Chondrocyte (in vitro differentiated cells): ENCODE results near the gene GRAMD2B. TPM values are rescaled to one million over a fixed set of nuclear protein-coding genes. Genes with fewer than 3 reads are reported as not detected.

Source experiments
- DNase-seq: peaks from one replicate; pipeline ENCODE4 v3.0.0; 2021; ENCODE audit warnings: mixed read lengths, low spot score
- H3K27ac Mint-ChIP-seq: one replicate; pipeline ENCODE4 v1.8.0; 2021; ENCODE audit warnings: mild to moderate bottlenecking, moderate library complexity, mixed read lengths; ENCODE audit not compliant: unreplicated experiment
- H3K27me3 Mint-ChIP-seq: 2 replicates; pipeline ENCODE4 v1.8.0; 2021; ENCODE audit warnings: low read depth, mixed read lengths
- H3K36me3 Mint-ChIP-seq: 2 replicates; pipeline ENCODE4 v1.8.0; 2021; ENCODE audit warnings: low read depth, mixed read lengths
- H3K4me1 Mint-ChIP-seq: 2 replicates; pipeline ENCODE4 v1.8.0; 2021; ENCODE audit warnings: low read depth, mild to moderate bottlenecking, mixed read lengths
- H3K4me3 Mint-ChIP-seq: one replicate; pipeline ENCODE4 v1.8.0; 2021; ENCODE audit warnings: mild to moderate bottlenecking, moderate library complexity, mixed read lengths; ENCODE audit not compliant: unreplicated experiment
- H3K9me3 Mint-ChIP-seq: 2 replicates; pipeline ENCODE4 v1.8.0; 2021; ENCODE audit warnings: low read depth, mixed read lengths
- total RNA-seq: library from RNA; stranded (reverse); gene quantifications from 3 replicates; pipeline ENCODE4 v1.2.1, GENCODE V29; 2021
- TF ChIP-seq, protein P1 (sequence below): fragments of 200-600 bp; sonication (generic); IDR thresholded peaks from 2 replicates; pipeline ENCODE4 v1.5.0; 2021; ENCODE audit warnings: antibody characterized with exemption, mild to moderate bottlenecking, moderate library complexity

Gene GRAMD2B
- total RNA-seq, 1 donor from 2014 or later, result 72.4 TPM

DNA sequence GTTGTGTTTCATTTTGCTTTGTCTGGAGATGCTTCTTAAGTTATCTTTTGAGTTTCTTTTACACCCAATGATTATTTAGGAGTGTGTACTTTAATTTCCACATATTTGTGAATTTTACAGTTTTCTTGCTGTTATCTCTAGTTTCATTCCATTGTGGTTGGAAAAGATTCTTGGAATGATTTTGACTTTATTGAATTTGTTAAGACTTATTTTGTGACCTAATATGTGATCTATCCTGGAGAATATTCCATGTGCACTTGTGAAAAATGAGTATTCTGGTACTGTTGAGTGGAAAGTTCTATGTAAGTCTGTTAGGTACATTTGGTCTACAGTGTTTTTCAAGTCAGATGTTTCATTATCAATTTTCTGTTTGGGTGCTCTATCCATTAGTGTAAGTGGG lies 24.4 kb upstream of the GRAMD2B start:
- Mint-ChIP-seq H3K36me3 (peaks cover 10% of the 10 kb centered on the region), H3K27me3 (no peaks in the 10 kb centered on the region), H3K9me3 (peaks cover 31% of the 10 kb centered on the region), H3K4me3 (no peak overlapping the region), H3K4me1 (peaks cover 61% of the 10 kb centered on the region), H3K27ac (peak overlapping the region; percentile 39)
- TF ChIP-seq, protein P1, sequence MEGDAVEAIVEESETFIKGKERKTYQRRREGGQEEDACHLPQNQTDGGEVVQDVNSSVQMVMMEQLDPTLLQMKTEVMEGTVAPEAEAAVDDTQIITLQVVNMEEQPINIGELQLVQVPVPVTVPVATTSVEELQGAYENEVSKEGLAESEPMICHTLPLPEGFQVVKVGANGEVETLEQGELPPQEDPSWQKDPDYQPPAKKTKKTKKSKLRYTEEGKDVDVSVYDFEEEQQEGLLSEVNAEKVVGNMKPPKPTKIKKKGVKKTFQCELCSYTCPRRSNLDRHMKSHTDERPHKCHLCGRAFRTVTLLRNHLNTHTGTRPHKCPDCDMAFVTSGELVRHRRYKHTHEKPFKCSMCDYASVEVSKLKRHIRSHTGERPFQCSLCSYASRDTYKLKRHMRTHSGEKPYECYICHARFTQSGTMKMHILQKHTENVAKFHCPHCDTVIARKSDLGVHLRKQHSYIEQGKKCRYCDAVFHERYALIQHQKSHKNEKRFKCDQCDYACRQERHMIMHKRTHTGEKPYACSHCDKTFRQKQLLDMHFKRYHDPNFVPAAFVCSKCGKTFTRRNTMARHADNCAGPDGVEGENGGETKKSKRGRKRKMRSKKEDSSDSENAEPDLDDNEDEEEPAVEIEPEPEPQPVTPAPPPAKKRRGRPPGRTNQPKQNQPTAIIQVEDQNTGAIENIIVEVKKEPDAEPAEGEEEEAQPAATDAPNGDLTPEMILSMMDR, result no peak
- no peak for DNase-seq

DNA sequence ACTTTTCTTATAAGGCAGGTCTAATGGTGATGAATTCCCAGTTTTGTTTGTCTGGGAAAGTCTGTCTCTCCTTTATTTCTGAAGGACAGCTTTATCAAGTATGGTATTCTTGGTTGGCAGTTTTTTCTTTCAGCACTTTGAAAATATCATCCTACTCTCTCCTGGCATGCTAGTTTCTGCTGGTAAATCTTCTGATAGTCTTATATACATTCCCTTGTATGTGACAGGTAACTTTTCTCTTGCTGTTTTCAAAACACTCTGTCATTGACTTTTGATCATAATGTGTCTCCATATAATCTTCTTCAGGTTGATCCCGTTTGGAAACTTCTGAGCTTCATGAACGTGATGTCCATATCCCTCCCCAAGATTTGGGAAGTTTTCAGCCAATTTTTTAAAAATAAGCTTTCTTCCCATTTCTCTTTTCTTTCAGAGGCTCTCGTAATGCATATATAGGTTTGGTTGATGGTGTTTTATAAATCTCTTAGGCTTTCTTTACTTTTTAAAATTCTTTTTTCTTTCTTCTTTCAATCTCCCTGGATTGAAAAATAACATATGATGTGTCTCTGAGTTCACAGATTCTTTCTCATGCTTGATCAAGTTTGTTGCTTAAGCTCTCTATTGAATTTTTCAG lies 22.5 kb upstream of the GRAMD2B start:
- Mint-ChIP-seq H3K4me3 (no peak overlapping the region), H3K27me3 (no peaks in the 10 kb centered on the region), H3K36me3 (peaks cover 10% of the 10 kb centered on the region), H3K27ac (no peak overlapping the region), H3K9me3 (peaks cover 39% of the 10 kb centered on the region), H3K4me1 (peaks cover 53% of the 10 kb centered on the region)
- TF ChIP-seq, protein P1, result no peak
- no peak for DNase-seq

DNA sequence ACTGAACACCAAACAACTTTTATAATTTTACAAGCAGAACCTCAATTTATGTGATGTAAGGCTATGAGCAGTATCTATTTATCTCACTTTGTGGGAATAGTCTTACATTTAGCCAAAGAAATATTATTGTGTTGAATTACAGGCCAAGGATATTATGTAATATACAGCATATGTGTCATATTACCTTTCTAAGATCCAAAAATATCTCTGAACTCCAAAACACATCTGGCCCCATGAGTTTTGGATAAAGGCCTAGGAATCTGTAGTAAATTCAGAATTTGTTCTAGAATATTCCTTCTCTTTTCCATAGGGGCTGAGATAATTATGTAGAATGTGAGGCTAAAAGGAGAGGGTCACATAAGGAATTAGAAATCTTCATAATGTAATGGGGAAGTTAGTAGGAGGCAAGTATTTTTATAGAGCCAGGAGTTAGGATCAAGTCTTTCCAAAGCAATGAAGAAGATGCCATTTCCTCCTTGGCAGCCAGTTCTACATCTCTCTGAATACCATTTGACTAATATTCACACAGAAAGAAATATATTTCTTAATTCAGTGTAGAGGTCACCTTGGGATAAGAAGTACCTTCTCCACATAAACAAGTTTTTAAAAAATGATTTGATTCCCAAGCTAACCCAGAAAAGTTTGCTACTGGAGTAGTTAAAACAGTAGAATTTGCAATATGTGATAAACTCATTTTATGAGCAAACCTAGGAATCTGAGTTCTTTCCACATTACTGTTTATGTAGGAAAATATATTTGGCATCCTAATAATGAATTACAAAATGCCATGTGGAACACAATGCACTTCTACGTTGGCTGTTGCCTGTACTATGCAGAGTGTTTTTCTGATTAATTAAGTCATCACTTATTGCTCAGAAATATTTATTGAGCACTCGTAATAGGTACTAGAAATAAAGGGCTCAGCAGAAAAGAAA lies 20.3 kb upstream of the GRAMD2B start:
- no peak overlapping the region for H3K27ac Mint-ChIP-seq

DNA sequence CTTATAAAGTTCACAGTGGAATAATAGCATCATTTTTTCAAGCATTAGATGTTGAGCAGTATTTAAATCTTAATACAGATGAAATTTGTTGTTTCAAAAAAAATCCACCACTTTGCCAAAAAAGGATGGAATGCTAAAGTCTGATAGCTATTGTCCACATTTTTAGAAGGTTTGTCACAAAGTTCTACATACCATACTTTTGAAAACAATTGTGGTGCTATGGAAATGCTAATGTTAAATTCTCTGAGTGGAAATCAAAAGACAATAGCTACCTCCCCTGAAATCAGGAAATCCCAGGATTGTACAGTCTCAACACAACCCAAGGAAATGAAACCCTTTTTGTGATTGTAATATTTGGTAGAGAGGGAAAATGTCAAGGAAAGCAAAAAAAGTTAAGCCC lies 19.3 kb upstream of the GRAMD2B start:
- H3K4me1 Mint-ChIP-seq, result peaks cover 30% of the 10 kb centered on the region
- TF ChIP-seq, protein P1, result no peak
- peaks cover 33% of the 10 kb centered on the region for H3K9me3 Mint-ChIP-seq
- H3K27me3 Mint-ChIP-seq, result no peaks in the 10 kb centered on the region
- H3K27ac Mint-ChIP-seq, result peak overlapping the region; percentile 39
- H3K36me3 Mint-ChIP-seq, result peaks cover 10% of the 10 kb centered on the region
- no peak overlapping the region for H3K4me3 Mint-ChIP-seq
- DNase-seq, result no peak

More for the DNA sequence above, 20.3 kb upstream of the GRAMD2B start:
- peaks cover 37% of the 10 kb centered on the region for H3K9me3 Mint-ChIP-seq
- no peaks in the 10 kb centered on the region for H3K27me3 Mint-ChIP-seq
- DNase-seq, result no peak
- no peak overlapping the region for H3K4me3 Mint-ChIP-seq
- H3K36me3 Mint-ChIP-seq, result peaks cover 10% of the 10 kb centered on the region
- TF ChIP-seq, protein P1, result no peak
- H3K4me1 Mint-ChIP-seq, result peaks cover 39% of the 10 kb centered on the region

DNA sequence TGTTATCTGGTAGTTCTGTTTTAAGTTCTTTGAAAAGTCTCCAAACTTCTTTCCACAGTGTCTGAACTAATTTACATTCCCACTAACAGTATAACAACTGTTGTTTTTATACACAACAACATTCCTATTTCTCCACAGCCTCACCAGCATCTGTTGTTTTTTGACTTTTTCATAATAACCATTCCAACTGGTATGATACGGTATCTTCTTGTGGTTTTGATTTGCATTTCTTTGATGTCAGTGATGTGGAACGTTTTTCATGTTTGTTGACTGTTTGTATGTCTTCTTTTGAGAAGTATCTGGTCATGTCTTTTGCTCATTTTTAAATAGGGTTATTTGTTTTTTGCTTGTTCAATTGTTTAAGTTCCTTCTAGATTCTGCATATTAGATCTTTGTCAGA lies 12.6 kb upstream of the GRAMD2B start:
- no peak for DNase-seq
- Mint-ChIP-seq H3K27ac (no peak overlapping the region), H3K36me3 (peaks cover 6% of the 10 kb centered on the region), H3K9me3 (peaks cover 12% of the 10 kb centered on the region), H3K27me3 (no peaks in the 10 kb centered on the region), H3K4me1 (peaks cover 27% of the 10 kb centered on the region), H3K4me3 (no peak overlapping the region)
- TF ChIP-seq, protein P1, result no peak
